ENCODE data around the gene NFE2L2.
"Not testable (repeated sequence)": the region's sequence is repeated elsewhere in the genome, so short reads cannot be mapped to it uniquely, and the experiment has no call there.

NFE2L2 gene

DNA sequence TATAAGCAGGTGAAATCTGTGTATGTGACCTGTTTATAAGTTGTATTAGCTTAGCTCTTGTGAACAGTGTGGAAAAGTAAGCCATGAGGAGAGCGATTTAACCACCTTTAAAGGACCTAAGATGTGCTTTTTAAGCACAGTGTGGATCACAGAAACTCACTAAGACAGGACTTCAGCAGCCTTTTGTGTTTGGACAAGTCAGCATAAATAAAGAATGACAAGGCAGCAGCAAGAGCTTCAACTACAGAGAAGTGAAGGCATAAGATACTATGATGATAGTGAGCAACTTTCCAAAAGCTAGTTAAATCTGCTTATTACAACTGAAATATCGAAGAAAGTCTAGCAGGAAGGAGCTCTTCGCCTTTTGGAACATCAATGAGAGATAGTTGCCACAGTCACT is 43.0 kb downstream of the NFE2L2 start:
- no peaks in the 10 kb centered on the region for H3K9me3 ChIP-seq
- H3K27me3 ChIP-seq: no peaks in the 10 kb centered on the region
- no peaks in the 10 kb centered on the region for H3K4me1 ChIP-seq
- peaks cover 56% of the 10 kb centered on the region for H3K36me3 ChIP-seq
- TF ChIP-seq CTCF (IDR thresholded peaks at IDR 0.05; ENCODE audit: low read depth, low read length): no peak
- no peak for DNase-seq
- no peak overlapping the region for H3K4me3 ChIP-seq (ENCODE audit: low read depth, low read length)

DNA sequence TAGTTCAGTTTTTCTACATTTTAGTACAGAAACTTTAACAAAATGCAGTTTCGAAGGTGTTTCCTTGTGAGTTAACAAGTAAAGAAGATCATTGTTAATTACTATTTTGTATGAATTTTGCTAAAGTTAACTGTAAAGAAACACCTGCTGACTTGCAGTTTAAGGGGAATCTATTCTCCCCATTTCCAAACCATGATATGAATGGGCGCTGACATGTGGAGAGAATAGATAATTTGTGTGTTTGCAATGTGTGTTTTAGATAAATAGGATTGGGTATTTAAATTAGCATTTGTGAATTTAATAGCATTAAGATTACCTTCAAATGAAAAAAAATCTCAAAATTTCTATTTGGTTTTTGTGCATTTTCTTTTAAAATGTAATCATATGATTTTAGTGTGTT is 44.7 kb downstream of the NFE2L2 start:
- not testable (repeated sequence) for H3K27me3 ChIP-seq; DNase-seq; H3K4me3 ChIP-seq (ENCODE audit: low read depth, low read length); H3K4me1 ChIP-seq; H3K9me3 ChIP-seq
- peaks cover 68% of the 10 kb centered on the region for H3K36me3 ChIP-seq

GRCh38 chr2:177217247-177217843 is 47.2 kb downstream of the NFE2L2 start:
- no peak for DNase-seq
- Histone ChIP-seq H3K36me3 (peaks cover 75% of the 10 kb centered on the region), H3K9me3 (no peaks in the 10 kb centered on the region), H3K27me3 (no peaks in the 10 kb centered on the region), H3K4me3 (ENCODE audit: low read depth, low read length) (no peak overlapping the region), H3K4me1 (no peaks in the 10 kb centered on the region)
- no peak for TF ChIP-seq CTCF (IDR thresholded peaks at IDR 0.05; ENCODE audit: low read depth, low read length)

DNA sequence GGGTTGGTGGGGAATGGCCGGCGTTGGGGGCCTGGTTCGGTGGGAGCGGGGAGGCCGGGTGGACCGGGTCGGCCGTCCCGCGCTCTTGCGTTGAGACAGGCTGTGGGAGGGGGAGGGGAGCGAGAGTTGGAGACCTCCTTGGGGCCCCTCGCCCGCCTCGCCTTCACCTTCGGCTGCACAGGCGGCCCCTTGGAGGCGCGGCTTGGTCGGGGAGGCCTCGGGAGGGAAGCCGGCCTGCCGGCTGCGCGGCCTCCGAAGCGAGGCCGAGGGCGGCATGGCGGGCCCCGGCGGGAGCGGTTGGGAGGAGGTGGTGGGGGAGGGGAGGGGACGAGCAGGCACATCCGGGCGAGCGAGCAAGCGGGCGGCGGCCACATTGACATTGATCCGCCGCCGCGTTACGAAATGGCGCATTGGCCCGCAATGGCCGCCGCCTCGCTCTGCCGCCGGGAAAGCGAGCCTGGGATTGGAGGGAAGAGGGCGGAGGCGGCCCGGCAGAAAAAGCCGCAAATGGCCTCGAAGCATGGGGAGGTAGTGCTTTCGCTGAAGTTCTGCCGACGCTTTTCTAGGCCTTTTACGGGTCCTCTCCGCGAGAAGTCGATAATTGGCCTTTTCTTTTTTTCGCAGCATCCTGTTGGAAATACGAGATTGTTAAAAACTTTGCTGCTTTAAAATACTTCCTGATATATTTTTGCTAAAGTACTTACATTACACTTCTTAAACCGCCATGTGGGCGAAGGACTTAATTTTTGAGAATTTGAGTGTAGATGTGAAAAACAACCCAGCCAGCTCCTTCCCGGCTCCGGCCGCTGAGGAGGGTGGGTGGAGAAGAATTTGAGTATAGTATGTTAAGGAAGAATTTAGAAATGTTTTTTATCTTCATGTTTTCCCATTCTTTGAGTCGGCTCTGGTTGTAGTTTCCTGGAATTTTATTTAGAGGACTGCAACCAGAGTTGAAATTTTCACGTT is 51.4 kb downstream of the NFE2L2 start:
- peak; percentile 92 for DNase-seq
- Histone ChIP-seq H3K36me3 (peaks cover 42% of the 10 kb centered on the region), H3K9me3 (no peaks in the 10 kb centered on the region), H3K4me3 (ENCODE audit: low read depth, low read length) (peak overlapping the region; percentile 87), H3K27me3 (no peaks in the 10 kb centered on the region), H3K4me1 (no peaks in the 10 kb centered on the region)
- TF ChIP-seq CTCF (IDR thresholded peaks at IDR 0.05; ENCODE audit: low read depth, low read length): no peak

DNA sequence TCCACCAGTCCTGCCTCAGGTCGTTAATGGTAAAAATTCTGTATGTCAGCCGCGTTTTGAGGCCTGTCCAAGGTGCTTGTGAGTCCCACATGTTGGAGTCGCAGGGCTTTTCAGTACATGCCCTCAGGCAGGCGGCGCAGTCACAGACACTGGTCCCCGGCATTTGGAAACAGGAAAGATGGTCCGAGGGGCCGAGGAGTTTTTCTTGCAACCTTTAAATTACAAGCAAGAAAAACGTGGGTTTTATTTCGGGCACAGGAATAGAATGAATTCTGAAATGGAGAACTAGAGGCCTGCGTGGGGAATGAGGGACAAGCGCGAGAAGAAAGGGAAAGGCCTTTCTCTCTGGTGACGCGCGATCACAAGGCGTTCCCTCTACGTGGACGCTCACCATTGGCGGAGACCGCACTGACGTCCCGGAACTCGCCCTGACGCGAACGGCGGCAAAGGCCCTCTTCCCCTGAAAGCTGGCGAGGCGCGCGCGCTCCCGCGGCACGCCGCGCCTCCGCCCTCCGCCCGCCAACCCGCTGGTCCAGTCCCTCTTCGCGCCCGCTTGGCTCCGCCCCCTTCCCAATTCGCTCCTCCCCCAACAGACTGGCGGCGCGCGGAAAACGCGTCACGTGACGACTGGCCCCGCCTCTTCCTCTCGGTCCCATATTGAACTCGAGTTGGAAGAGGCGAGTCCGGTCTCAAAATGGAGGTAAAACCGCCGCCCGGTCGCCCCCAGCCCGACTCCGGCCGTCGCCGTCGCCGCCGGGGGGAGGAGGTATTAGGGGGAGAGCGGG is 52.2 kb downstream of the NFE2L2 start, which contains the start of gene HNRNPA3:
HNRNPA3 (plus strand) TSS at position 689 of the 785 bp plus-strand sequence; CDS start at position 695, 6 bp downstream.
- Histone ChIP-seq H3K27me3 (no peaks in the 10 kb centered on the region), H3K4me1 (no peaks in the 10 kb centered on the region), H3K9me3 (no peaks in the 10 kb centered on the region), H3K36me3 (peaks cover 36% of the 10 kb centered on the region), H3K4me3 (ENCODE audit: low read depth, low read length) (peak within 1 kb of the TSS; percentile 87)
- TF ChIP-seq CTCF (IDR thresholded peaks at IDR 0.05; ENCODE audit: low read depth, low read length): 0 out of 2 replicates have a peak, but pooled peaks have one; percentile 4
- peak; percentile 96 for DNase-seq

DNA sequence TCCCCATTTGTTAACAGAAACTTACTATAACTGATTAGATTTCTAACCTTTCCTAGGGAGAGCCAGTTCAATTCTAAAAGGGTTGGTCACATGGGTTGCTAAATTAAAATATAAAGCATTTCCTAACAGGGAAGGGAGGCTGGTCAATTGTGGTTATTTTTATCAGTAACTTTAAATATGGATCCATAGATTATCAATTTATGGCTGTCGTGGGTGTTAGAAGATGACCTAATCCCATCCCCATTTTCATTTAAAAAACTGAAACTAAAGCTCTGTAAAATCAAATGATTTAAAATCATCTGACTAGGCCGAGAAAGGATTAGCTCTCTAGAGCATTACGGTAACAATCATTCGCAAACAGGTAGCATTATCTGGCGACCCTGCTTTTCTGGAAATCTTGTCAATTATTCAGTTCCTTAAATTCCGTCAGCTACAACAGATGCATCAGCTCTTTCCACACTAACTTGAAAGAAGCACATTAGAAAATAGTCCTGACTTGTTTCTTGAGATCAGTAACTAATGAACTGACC is 52.9 kb downstream of the NFE2L2 start:
- DNase-seq: no peak
- Histone ChIP-seq H3K4me1 (no peaks in the 10 kb centered on the region), H3K27me3 (no peaks in the 10 kb centered on the region), H3K9me3 (no peaks in the 10 kb centered on the region), H3K4me3 (ENCODE audit: low read depth, low read length) (peak overlapping the region; percentile 69), H3K36me3 (peaks cover 29% of the 10 kb centered on the region)
- no peak for TF ChIP-seq CTCF (IDR thresholded peaks at IDR 0.05; ENCODE audit: low read depth, low read length)
